ENCODE measurements around the gene ZEB1. TPM values are rescaled to one million over a fixed set of nuclear protein-coding genes. Genes with fewer than 3 reads are reported as not detected.
"Not testable (repeated sequence)": the region's sequence is repeated elsewhere in the genome, so short reads cannot be mapped to it uniquely, and the experiment has no call there.

The ZEB1 gene
- total and polyA plus RNA-seq, 10 of the 15 experiments (the other 5 are each of a cell fraction or from before 2014, with no cell fraction given): 10.4 to 35.6 (median 24.5) TPM

DNA sequence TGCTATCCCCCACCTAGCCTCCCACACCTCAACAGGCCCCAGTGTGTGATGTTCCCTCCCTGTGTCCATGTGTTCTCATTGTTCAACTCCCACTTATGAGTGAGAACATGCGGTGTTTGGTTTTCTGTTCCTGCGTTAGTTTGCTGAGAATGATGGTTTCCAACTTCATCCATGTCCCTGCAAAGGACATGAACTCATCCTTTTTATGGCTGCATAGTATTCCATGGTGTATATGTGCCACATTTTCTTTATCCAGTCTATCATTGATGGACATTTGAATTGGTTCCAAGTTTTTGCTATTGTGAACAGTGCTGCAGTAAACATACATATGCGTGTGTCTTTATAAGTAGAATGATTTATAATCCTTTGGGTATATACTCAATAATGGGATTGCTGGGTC lies 86.8 kb downstream of the ZEB1 start:
- BruUV-seq (replicated peaks); intact Hi-C loops (cut with micrococcal nuclease; ENCODE audit: unreplicated experiment); H2AFZ ChIP-seq (ENCODE audit: control insufficient read depth, low read depth, low read length); CTCF ChIA-PET; DNase-seq (ENCODE audit: low read depth, low spot score); H3K4me3 ChIP-seq; POLR2A ChIA-PET; H3K9me3 ChIP-seq (replicated peaks; ENCODE audit: control insufficient read depth, insufficient read depth, low read length); H3K4me1 ChIP-seq (ENCODE audit: control insufficient read depth, insufficient read depth, low read length); SMC1A ChIA-PET (ENCODE audit: uncharacterized antibody, unreplicated experiment); H3K4me2 ChIP-seq (ENCODE audit: control insufficient read depth, insufficient read depth); H3K79me2 ChIP-seq (ENCODE audit: control insufficient read depth, insufficient read depth, low read length); ATAC-seq; H3K27ac ChIP-seq (ENCODE audit: control insufficient read depth, insufficient read depth); RAD21 ChIA-PET (ENCODE audit: unreplicated experiment); H3K36me3 ChIP-seq (ENCODE audit: control insufficient read depth in 2 of 2, insufficient read depth in 2 of 2, low read length in 1 of 2); FAIRE-seq; H3K9ac ChIP-seq (ENCODE audit: control insufficient read depth, insufficient read depth, low read length); H3K27me3 ChIP-seq (replicated peaks in 1 of 2; ENCODE audit: control insufficient read depth in 2 of 2, insufficient read depth in 2 of 2, low read length in 1 of 2); in situ Hi-C loops (cut with MboI); H4K20me1 ChIP-seq (ENCODE audit: control insufficient read depth, insufficient read depth): not testable (repeated sequence)
- WGBS (ENCODE audit: insufficient coverage, insufficient replicate concordance, low lambda C conversion rate, missing lambda C conversion rate): 74% methylated on average over 3 of the region's 3 CpGs

- H3K4me3 ChIP-seq; FAIRE-seq; H3K9ac ChIP-seq (ENCODE audit: control insufficient read depth, insufficient read depth, low read length); POLR2A ChIA-PET; H3K4me2 ChIP-seq (ENCODE audit: control insufficient read depth, insufficient read depth); H4K20me1 ChIP-seq (ENCODE audit: control insufficient read depth, insufficient read depth); DNase-seq (ENCODE audit: low read depth, low spot score); H3K27me3 ChIP-seq (replicated peaks in 1 of 2; ENCODE audit: control insufficient read depth in 2 of 2, insufficient read depth in 2 of 2, low read length in 1 of 2); H2AFZ ChIP-seq (ENCODE audit: control insufficient read depth, low read depth, low read length); ATAC-seq; BruUV-seq (replicated peaks); H3K36me3 ChIP-seq (ENCODE audit: control insufficient read depth in 2 of 2, insufficient read depth in 2 of 2, low read length in 1 of 2); H3K9me3 ChIP-seq (replicated peaks; ENCODE audit: control insufficient read depth, insufficient read depth, low read length); RAD21 ChIA-PET (ENCODE audit: unreplicated experiment); H3K27ac ChIP-seq (ENCODE audit: control insufficient read depth, insufficient read depth); intact Hi-C loops (cut with micrococcal nuclease; ENCODE audit: unreplicated experiment); H3K4me1 ChIP-seq (ENCODE audit: control insufficient read depth, insufficient read depth, low read length); in situ Hi-C loops (cut with MboI): not testable (repeated sequence)
- CTCF ChIA-PET: interaction anchor here (1.8 kb wide), 1 partner anchor 11 kb away, joined by 8 read pairs; no protein-coding TSS in a partner anchor
- WGBS (ENCODE audit: insufficient coverage, insufficient replicate concordance, low lambda C conversion rate, missing lambda C conversion rate): 97% methylated on average over 2 of the region's 2 CpGs
- H3K79me2 ChIP-seq (ENCODE audit: control insufficient read depth, insufficient read depth, low read length): peaks cover 43% of the 10 kb centered on the region
- SMC1A ChIA-PET (ENCODE audit: uncharacterized antibody, unreplicated experiment): interaction anchor here (1.3 to 1.9 kb wide), 3 partner anchors 9 to 311 kb away, joined by 3 to 4 read pairs (median 3); no protein-coding TSS in a partner anchor
Measured at GRCh38 chr10:31412397-31412796, 93.4 kb downstream of the ZEB1 start.
